GM21367 (cell line): ENCODE results near the gene CBFA2T3.

Source experiments
- ATAC-seq: cut with Tn5 transposase; IDR thresholded peaks from one replicate; pipeline ENCODE4 v1.9.1; 2021; ENCODE audit not compliant: unreplicated experiment

The CBFA2T3 gene

DNA sequence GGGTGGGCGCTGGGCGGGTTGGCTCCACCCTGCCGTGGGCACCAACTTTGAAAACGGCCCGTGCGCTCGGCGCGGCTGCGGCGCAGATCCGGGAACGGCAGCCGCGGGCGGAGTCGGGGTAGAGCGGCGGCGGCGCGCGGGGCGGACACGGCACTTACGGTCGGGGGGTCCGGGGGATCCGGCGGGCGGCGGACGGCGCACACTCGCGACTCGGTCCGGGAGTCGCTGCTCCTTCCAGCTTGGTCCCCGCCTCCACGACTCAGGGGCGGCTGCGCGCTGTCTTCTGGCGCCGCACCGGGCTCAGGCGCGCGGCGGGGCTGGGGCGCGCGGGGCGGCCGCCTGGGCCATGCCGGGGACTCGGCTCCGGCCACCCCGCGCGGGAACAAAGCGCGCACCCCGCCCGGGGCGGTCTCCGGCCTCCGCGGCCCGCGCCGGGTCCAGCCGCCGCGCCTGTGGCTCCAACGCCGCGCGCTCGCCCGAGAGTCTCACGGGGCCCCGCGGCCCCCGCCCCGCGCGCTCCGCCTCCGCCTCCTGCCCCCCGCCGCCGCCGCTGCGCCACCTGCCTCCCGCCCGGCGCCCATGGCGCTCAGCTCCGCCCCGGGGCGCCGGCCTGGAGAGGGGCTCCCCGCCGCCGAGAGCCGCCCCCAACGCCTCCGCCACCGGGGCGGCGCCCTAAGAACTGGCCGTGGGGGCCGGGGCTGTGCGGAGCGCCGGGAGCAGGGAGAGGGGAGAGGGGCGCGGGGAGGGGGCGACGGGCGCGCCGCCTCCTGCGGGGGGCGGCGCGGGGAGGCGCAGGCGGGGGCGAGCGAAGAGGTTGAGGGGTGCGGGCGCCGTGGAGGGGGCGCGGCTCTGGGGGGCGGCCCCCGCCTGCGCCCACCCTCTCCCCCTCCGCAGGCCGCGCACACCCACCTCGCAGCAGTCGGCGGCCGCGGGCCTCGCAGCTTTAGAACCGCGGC, 35.9 kb downstream of the CBFA2T3 start:
- no peak for ATAC-seq

DNA sequence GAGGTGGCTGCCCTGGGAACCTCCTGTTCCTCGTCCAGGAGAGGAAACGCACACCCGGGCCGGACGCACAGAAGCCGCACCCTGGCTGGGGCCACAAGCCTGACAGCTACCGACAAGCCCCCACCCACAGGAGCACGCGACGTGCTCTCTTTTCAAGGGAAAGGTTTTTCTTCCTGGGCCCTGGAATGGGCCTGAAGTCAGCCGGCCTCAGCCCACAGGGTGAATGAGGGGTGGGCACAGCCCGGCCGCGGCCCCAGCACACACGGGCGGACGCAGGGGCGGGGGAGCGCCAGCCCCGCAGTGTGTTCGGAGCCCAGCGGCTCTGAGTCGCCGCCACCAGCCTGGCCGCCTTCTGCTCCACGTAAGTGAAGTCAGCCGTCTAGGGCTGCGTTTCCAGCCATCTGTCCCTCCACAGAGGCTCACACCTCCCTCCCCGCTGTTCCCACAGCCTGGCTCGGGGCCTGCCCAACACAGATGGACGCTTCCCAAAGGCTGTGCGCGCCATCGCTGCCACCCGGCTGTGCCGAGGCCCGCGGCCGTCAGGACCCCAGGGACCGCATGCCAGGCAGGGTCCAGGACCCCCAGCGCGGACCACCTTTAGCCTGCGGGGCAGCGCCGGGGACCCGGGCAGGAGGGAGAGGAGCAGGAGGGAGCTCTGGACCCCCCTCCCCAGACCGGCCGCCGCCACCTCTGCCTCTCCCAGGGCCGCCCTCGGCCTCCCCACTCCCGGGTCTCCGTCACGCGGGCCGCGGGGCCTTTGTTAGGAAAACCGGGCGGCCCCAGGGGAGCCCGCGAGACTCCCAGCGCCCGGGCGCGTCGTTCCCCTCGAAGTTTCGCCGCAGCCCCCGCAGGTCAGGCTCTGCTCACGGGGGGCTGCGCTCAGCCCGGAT, 36.8 kb downstream of the CBFA2T3 start:
- no peak for ATAC-seq

DNA sequence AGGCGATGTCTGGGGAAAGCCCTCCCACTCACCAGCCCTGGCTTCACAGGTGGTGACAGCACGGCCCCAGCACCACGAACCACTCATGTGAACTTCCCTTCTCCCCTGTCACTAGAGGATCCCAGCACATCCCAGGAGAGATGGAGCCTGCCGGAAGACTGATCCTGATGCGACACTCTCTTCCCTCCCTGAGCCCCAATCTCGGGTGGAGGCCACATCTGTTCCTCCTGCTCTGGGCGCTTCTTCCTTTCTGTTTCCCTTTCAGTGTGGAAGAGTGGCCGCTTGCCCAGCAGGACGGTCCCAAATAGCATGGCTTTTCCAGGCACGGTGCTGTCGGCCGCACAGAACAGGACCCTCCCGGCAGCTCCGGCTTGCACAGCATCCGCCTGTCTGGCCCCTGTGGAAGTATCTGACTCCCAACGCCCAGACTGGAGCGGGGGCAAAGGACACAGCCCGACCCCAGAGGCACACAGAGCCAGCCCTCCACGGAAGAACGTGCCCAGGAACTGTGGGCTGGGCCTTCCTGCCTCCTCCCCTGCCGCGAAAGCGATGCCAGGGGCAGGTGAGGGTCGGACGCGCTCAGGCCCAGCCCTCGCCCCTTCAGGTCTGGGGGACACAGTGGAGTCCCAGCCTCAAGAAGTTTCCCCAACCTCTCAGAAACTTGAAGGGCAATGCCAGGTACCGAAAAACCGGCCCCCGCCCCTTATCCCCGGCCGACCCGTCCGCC, 37.6 kb downstream of the CBFA2T3 start:
- ATAC-seq: no peak

DNA sequence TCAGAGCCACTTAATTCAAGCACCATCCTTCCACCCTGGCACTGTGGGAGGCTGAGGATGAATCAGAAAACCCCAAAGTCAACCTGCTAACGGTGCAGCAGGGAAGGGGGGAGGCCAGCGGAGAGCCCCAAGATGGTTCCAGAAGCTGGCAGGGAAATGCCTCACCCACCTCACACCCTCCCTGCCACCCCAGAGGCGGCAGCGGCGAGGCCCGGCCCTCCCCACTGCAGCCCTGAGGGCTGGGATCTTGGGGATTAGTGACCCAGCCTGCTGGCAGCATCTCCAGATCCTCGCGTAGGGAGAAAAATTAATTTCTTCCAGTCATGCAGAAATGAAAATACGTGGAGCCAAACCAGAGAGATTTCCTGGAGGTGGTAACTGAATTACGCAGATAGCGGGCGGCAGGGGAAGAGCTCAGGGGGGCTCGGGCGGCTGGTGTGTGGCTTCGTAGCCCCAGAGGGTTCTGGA, 38.2 kb downstream of the CBFA2T3 start:
- ATAC-seq: no peak

DNA sequence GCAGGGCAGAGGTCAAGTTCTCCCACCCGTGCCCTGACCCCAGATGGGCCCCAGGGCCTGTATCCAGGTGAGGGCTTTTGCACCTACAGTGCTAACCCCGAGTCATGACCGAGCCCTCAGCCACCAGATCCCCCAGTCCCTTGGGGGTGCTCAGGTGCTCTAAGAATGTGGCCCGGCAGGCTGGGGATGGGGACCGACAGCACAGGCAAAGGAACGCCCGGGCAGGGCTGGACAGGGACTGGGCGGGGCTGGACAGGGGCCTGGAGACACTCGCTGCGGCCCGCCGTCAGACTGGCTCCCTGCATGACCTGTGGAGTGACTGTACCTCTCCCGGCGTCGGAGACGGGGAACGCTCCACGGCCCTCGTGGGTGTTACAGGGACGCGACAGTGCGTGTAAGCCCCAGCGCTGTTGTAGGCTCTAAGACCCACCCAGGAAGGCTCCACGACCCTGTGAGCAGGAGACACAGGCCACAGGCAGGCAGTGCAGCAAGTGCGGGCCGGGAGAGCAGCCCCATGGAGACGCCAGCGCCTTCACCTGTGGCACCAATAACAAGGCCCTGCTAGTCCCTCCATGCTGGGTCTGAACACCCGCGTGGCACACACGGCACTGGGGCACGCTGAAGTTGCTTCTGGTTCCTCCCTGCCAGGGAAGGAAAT, 38.8 kb downstream of the CBFA2T3 start:
- ATAC-seq: no peak

DNA sequence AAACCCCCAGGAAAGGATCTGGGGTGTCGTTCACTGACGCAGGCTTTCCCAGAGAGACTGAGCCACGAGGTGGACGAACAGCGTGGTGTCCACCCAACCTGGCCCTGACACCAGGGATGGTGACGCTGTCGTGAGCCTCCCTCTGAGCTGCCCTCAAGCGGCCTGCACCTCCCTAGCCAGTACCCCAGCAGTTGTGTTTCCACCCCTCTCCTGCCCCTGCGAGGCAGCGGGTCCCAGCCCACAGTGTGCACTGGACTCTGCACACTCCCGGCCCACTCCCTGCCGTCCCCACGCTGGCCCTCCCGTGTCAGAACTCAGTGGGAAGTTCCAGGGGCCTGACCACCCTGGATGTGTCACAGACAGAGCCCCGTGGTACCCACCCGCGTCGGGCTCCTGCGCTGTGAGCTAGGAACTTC, 39.8 kb downstream of the CBFA2T3 start:
- no peak for ATAC-seq

DNA sequence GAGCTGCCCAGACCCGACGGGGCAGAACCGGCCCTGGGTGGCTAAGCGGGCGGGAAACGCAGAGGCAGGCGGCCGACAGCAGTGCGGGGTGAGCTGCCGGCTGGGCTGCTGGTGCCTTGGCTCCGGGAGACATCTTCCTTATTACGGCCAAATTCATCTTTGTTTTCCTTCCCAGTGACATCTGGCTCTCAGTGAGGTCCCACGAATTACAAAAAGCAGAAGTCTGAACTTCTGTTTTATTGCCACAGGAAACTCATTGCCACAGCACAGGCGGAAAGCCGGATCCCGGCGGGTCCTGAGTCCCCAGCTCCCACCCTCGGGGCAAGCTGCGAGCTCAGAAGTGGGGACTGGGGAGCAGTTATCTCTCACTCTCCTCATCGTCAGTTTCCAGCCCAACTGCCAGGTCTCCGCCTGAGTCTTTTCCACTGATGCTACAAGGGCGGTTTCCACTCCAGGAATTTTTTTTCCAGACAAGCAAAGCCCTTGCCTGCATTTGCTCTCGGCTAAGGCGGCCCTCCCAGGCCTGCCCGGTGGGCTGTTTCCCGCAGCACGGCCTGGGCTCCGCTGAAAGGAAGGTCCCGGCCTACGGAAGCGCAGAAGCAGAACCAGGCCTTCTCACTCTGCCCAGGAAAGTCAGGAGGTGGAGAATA, 40.3 kb downstream of the CBFA2T3 start:
- no peak for ATAC-seq

DNA sequence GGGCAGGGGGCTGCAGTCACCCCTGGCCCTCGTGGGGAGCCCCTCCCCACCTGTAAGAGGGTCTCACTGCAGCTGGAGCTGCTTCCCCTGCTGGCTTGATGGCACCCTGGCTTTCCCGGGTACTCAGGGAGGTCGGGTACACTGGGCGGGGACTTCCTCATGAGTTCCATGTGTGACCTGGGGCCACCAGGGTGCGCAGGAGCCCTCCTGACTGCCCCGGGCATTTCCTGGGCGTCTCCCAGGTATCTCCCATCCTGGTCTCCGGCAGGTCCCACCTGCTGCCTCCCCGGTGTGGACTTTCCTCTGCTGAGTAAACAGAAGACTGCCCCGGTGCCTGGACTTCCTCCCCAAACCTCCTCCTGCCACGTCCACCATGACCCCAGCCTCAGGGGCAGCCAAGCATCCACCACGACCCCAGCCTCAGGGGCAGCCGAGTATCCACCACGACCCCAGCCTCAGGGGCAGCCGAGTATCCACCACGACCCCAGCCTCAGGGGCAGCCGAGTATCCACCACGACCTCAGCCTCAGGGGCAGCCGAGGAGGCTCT, 40.9 kb downstream of the CBFA2T3 start:
- no peak for ATAC-seq

DNA sequence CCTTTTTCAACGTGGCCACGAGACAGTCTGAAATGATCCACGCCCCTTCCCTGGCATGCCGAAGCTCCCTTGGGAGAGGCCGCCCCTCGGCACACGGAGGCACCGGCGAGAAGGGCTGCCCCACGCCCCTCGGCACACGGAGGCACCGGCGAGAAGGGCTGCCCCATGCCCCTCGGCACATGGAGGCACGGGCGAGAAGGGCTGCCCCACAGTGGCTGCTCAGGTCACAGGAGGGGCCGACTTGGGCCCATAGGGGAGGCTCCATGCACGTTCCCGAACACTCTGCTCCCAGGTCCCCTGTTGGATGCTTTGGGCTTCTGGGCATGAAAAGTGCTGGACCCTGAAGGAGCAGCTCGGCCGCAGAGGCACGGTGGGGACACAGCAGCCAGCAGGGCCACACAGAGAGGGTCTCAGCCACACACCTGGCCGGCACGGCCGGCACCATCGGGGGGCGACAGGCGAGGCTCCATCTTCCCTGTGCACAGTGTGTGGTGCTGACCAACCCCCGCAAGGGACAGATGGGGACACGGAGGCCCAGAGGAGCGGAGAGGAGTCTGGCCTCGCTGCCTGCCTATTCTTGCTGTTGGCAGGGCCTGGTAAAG, 42.8 kb downstream of the CBFA2T3 start:
- no peak for ATAC-seq

DNA sequence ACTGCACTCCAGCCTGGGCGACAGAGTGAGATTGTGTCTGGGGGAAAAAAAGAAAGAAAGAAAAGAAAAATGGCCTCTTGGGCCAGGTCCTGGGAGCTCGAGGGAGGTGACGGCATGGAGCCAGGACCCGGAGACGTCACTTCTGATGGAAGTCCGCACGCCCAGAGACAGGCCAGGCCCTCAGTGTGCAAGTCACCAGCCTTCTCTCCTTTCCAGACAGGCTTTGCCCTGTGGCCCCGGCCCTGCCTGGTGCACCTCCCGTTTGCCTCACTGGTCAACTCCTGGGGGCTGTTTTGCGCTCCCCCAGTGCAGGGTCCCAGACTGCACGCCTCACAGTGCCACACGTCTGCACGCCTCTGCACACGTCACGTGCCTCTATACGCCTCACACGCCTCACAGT, 44.1 kb downstream of the CBFA2T3 start:
- no peak for ATAC-seq

DNA sequence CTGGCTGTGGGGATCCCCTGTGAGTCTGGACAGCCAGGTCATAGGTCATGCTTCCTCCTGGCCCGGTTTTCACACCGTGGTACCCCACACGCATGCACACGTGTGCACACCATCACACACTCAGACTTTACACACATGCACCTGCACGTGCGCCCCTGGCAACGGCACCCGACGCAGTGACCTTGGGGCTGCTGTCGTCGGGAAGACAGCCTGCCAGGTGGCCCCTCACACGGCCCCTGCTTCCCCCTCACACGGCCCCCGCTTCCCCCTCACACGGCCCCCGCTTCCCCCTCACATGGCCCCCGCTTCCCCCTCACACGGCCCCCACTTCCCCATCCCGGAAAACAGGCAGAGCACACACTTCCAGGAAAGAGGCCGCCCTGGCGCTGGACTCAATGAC, 45.1 kb downstream of the CBFA2T3 start:
- ATAC-seq: no peak

DNA sequence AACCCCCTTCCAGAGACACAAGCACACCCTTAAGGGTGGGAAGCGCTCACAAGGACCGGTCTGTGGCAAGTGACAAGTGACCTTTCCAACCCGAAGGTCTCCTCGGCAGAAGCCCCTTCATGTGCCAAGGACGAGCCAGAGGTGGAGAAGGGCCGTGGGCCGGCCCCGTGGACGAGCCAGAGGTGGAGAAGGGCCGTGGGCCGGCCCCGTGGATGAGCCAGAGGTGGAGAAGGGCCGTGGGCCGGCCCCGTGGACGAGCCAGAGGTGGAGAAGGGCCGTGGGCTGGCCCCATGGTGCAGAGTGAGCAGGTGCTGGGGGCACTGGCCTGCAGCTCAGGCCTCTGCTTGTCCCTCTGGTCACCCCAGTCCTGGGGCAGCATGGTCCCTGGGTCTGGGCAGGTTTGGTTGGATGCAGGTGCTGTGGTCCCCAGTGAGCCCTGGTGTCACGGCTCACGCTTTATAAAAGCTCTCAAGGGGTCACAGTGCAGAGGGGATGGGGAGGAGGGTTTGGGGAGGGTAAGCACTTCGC, 45.6 kb downstream of the CBFA2T3 start:
- no peak for ATAC-seq

DNA sequence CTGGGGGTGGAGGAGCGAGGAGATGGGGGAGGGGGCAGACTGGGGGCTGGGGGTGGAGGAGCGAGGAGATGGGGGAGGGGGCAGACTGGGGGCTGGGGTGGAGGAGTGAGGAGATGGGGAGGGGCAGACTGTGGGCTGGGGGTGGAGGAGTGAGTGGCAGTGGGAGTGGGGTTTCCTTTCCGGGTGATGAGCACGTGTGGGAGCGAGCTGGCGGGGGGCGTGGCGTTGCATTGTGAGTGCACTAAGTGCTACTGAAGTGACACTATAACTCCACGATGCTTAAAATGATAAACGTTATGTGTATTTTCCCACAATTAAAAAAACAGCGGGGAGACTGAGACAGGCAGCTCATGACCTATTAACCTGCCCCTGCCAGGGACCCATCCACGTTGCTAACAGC, 46.3 kb downstream of the CBFA2T3 start:
- no peak for ATAC-seq

DNA sequence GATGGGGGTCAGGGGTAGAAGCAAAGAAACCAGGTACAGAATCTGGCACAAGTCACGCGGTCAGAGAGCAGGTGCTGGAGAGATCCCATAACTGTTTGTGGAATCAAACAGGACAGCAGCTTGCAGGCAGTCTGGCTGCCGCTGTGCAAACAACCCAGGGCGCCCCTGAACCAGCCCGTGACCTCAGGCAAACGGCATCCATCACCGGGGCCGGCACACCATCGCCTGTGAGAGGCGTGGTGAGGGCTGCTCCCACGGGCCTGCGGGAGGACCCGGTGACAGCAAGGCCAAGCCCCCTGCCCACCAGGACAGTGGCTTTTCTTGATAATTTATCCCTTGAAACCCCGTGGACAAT, 47.9 kb downstream of the CBFA2T3 start:
- ATAC-seq: no peak

DNA sequence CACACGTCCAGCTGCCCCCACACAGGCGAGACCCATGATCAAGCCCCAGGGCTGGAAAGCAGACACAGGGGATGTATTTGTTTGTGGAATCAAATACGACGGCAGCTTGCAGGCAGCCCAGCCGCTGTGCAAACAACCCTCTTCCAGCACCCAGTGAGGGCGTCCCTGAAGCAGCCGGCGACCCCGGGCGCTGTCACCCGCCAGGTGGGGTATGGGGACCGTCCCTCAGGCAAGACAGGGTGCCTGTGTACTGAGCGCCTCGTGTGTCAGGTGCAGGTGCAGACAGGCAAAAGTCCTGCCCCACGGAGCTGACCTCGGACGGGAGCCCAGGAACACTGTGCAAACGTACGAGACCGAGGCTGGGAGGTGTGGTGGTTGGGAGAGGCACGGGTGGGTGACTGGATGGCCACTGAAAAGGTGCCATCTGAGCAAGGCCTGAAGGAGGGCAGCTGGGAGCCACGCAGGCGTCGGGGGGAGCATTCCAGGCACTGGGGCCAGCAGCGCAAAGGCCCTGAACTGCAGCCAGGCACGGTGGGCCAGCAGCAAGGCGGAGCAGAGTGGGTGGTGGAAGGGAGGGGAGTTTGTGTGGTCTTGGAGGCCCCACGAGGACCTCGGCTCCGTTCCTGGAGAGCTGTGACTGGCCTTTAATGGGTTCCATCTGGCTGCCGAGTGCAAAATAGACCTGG, 48.5 kb downstream of the CBFA2T3 start:
- no peak for ATAC-seq

DNA sequence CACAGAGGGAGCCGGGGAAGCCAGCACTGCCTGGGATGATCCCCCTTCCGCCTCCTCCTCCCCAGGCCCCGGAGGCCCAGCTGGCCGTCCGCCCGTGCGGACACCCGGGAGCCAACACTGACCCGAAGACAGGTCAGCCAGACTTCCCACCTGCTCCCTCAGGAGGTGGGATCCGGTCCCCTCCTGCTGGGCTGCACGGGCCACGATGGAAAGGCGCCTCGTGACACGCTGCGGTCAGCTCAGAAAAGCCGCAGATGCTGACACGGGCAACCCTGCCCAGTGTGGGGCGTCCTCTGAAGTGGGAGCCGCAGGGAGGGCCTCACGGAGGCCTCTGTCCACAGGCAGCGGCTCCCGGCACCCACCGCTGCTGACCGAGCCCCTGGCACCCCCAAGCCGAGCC, 49.3 kb downstream of the CBFA2T3 start:
- ATAC-seq: no peak

DNA sequence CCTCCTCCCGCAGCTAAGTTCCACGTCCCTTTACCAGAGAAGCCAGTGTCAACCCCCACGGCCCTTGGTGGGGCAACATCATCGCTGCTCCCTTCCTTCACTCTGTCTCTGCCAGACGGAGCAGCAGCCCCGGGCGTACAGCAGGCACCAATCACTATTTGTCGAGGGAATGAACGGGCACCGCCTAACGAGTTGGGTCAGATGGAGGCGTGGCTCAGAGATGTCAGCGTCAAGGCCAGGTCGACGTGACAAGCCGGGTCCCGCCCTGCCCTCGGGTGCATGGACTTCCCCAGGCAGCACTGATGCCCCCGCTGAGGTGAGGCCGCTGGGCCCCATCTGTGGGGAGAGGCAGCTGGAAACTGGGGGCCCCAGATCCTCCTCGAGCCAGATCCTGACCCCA, 50.0 kb downstream of the CBFA2T3 start:
- ATAC-seq: no peak

DNA sequence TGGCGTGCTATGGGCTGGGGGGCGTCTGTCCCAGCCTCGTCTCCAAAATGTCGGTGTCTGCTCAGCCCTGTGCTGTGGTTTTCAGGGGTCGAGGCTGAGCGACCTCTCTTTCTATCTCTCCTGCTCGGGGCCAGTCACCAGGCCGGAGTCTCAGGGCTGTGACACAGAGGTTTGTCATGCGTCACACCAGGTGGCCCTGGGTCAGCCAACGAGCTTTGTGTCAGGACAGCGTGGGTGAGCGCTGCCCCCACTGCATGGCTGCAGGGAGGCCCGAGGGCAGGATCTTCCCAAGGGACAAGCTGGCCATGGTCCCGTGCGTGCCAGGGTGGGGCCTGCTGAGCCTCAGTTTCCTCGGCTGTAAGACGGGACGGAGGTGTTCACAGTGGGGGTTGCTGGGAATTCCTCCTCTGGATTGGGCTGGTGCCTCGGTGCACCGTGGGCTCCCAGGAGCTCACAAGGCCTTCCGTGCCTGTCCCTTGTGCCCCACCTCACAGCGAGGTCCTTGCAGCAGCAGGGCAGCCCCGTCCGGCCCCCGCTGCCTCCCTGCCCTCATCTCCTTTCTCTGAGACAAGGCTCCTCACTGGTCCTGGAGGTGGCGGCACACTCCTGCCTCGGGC, 50.5 kb downstream of the CBFA2T3 start:
- no peak for ATAC-seq
